ENCODE data around the gene HSF4.

HSF4 gene

DNA sequence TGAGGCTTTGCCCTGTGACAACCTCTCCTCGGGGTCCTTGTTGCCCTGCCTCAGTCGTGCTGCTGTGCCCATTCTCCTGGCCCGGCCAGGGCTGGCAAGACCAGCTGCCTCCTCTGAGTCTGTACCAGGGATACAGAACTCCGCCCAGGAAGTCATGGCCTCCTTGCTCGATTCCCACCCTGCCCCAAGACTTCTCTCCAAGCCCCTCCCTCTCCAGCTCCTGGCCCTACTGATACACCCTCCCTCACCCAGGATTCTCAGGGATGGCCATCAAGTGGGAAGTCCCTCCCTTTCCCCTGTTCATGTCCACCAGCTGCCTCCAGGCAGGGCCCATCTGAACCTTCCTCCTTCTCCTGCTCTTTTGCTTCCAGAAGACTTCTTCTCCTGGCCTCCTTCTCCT is 51.2 kb downstream of the HSF4 start:
- DNase-seq (ENCODE audit: extremely low read depth in 1 of 2, low read depth in 1 of 2): no peak

DNA sequence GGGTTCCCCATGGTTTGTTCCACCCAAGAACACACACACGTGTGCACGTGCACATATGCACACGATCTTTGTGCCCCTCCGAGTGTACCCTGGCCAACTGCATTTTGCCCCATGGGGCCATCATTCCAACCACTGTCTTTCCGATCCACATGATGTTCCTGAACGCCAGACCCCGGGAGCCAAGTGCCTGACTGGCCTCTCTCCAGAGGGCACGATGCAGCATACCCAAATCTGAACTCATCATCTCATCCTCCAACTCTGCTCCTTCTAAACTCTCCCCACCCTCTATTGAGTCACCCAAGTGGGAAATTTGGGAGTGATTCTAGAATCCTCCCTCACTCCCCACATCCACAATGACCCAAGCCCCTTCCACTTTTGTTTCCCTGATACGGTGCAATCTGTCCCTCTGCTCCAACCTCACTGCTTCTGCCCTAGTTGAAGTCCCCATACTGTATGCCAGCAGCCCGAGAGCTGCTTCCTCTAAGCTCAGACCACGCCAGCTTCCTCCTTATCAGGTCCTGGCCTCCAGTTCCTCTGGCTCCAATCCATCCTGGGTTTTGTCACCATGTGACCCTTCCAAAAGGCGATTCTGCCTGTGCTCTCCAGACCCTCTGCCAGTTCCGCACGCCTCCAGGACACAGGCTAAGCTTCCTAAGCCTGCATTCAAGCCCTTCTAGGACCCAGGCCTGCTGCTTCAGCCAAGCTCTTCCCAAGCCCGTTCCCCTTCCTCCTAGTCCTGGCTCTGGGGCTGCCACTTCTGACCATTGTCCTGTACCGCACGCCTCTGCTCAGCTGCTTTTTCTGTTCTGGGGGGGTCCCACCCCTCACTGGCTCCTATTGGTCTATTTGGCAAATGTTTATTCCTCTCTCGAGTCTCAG is 52.3 kb downstream of the HSF4 start:
- no peak for DNase-seq (ENCODE audit: extremely low read depth in 1 of 2, low read depth in 1 of 2)
